Liver (tissue), 9 donors: Measurements from ENCODE around the gene PLD4. TPM values are rescaled to one million over a fixed set of nuclear protein-coding genes. Genes with fewer than 3 reads are reported as not detected.

Source experiments
- DNase-seq: peaks from one replicate; pipeline ENCODE4 v3.0.0-alpha.2; 2017; ENCODE audit warnings: low spot score
- H3K27ac ChIP-seq, 2 donors: one replicate each; pipeline ENCODE4 v1.7.0; 2013; ENCODE audit warnings: inconsistent platforms in 2 of 2, low read length in 2 of 2, control low read depth in 1 of 2, low read depth in 1 of 2, mild to moderate bottlenecking in 1 of 2
- H3K27me3 ChIP-seq, 4 donors: one replicate each; pipeline versions ENCODE4 v1.6.1 to v1.7.0; 2013; ENCODE audit warnings: low read length in 3 of 4, inconsistent platforms in 1 of 4, mild to moderate bottlenecking in 1 of 4, moderate library complexity in 1 of 4; ENCODE audit not compliant: control insufficient read depth in 4 of 4, insufficient read depth in 4 of 4
- H3K36me3 ChIP-seq, 4 donors: one replicate each; pipeline versions ENCODE4 v1.6.1 to v1.7.0; 2013; ENCODE audit warnings: low read length in 3 of 4, mild to moderate bottlenecking in 3 of 4, low read depth in 1 of 4, moderate library complexity in 1 of 4; ENCODE audit not compliant: control insufficient read depth in 4 of 4, insufficient read depth in 3 of 4
- H3K4me1 ChIP-seq, 4 donors: one replicate each; pipeline versions ENCODE4 v1.6.1 to v1.7.0; 2013; ENCODE audit warnings: low read length in 3 of 4, mild to moderate bottlenecking in 3 of 4, moderate library complexity in 1 of 4; ENCODE audit not compliant: control insufficient read depth in 4 of 4, insufficient read depth in 4 of 4
- H3K4me3 ChIP-seq, 3 donors: one replicate each; pipeline versions ENCODE4 v1.6.1 to v1.7.0; 2013; ENCODE audit warnings: low read length in 3 of 3, control low read depth in 1 of 3, low read depth in 1 of 3, mild to moderate bottlenecking in 1 of 3
- H3K9ac ChIP-seq, 2 donors: one replicate each; pipeline ENCODE4 v1.7.0; 2013; ENCODE audit warnings: low read length in 2 of 2, mild to moderate bottlenecking in 2 of 2, moderate library complexity in 2 of 2, control low read depth in 1 of 2, low read depth in 1 of 2
- H3K9me3 ChIP-seq, 4 donors: one replicate each; pipeline versions ENCODE4 v1.6.1 to v1.7.0; 2013; ENCODE audit warnings: low read length in 3 of 4; ENCODE audit not compliant: control insufficient read depth in 4 of 4
- ATF3 ChIP-seq: IDR thresholded peaks from 2 replicates; pipeline ENCODE4 v1.6.1; 2016; ENCODE audit warnings: antibody characterized with exemption
- EGR1 ChIP-seq, 2 donors: IDR thresholded peaks; 2 replicates each; pipeline ENCODE4 v1.6.1; 2016 to 2018; ENCODE audit warnings: antibody characterized with exemption in 2 of 2, low read depth in 2 of 2
- FOXA1 ChIP-seq: IDR thresholded peaks from 2 replicates; pipeline ENCODE4 v1.6.1; 2016; ENCODE audit warnings: antibody characterized with exemption
- HNF4G ChIP-seq: IDR thresholded peaks from 2 replicates; pipeline ENCODE4 v1.6.1; 2016; ENCODE audit warnings: antibody characterized with exemption
- NR2F2 ChIP-seq: IDR thresholded peaks from 2 replicates; pipeline ENCODE4 v1.6.1; 2016; ENCODE audit warnings: antibody characterized with exemption
- REST ChIP-seq: IDR thresholded peaks from 2 replicates; pipeline ENCODE4 v1.6.1; 2016; ENCODE audit warnings: antibody characterized with exemption, mild to moderate bottlenecking
- RXRA ChIP-seq, 2 donors: IDR thresholded peaks; 2 replicates each; pipeline ENCODE4 v1.6.1; 2017 to 2018; ENCODE audit warnings: antibody characterized with exemption in 2 of 2, mild to moderate bottlenecking in 1 of 2
- SP1 ChIP-seq: IDR thresholded peaks from 2 replicates; pipeline ENCODE4 v1.6.1; 2018; ENCODE audit warnings: antibody characterized with exemption, mild to moderate bottlenecking
- TAF1 ChIP-seq: conservative IDR thresholded peaks from 2 replicates; pipeline ENCODE4 v1.6.1; 2016; ENCODE audit warnings: antibody characterized with exemption, mild to moderate bottlenecking
- YY1 ChIP-seq: IDR thresholded peaks from 2 replicates; pipeline ENCODE4 v1.6.1; 2016; ENCODE audit warnings: antibody characterized with exemption, mild to moderate bottlenecking
- ZBTB33 ChIP-seq: IDR thresholded peaks from 2 replicates; pipeline ENCODE4 v1.6.1; 2016; ENCODE audit warnings: antibody characterized with exemption
- WGBS: extraction: QIAGEN DNeasy Blood & Tissue Kit; methylation state at CpG from one replicate; pipeline ENCODE4 v1.1.7; 2013; 5-methylcytosine and 5-hydroxymethylcytosine counted together
- polyA plus RNA-seq, 2 donors: library from polyadenylated mRNA; stranded (reverse) in 1 of 2; unstranded in 1 of 2; fragments of 200-250 nt in 1 of 2; fragments of >200 nt in 1 of 2; fragmentation: Nextera tagmentation in 1 of 2; extraction: Ambion mirVana in 1 of 2; gene quantifications; one replicate each; pipeline versions ENCODE4 v1.2.1 to v1.2.3, GENCODE V29; 2013 to 2015
- total RNA-seq, 2 donors: library from RNA; depleted of rRNA; stranded (reverse); fragments of >200 nt; gene quantifications; one replicate each; pipeline ENCODE4 v1.2.3, GENCODE V29; 2014
- donor health status: healthy.
- donor health status: healthy.
- donor health status: healthy.
- donor health status: healthy.
- donor health status: healthy.

PLD4 gene
- total and polyA plus RNA-seq, 4 donors: under 0.01 to 14.5 (median 0.35) TPM

GRCh38 chr14:104973385-104974145, 48.9 kb downstream of the PLD4 start:
- no peak overlapping the region for H3K9ac ChIP-seq

GRCh38 chr14:104974146-104974541, 49.5 kb downstream of the PLD4 start:
- no peak for TF ChIP-seq SP1
- no peak for TF ChIP-seq NR2F2
- peak in 1 of 2 donors; percentile 18 for TF ChIP-seq RXRA (IDR thresholded peaks at IDR 0.05)
- no peak for TF ChIP-seq ZBTB33
- no peak for TF ChIP-seq FOXA1
- TF ChIP-seq TAF1: no peak
- H3K4me3 ChIP-seq: no peak overlapping the region
- no peaks in the 10 kb centered on the region for H3K27me3 ChIP-seq

More at GRCh38 chr14:104973385-104974145, 48.9 kb downstream of the PLD4 start:
- TF ChIP-seq EGR1 (IDR thresholded peaks at IDR 0.05; ENCODE audit: low read depth in 2 of 2) (no peak), RXRA (IDR thresholded peaks at IDR 0.05) (no peak), ATF3 (no peak), YY1 (no peak), HNF4G (no peak), REST (no peak)
- no peak for DNase-seq
- Histone ChIP-seq H3K36me3 (no peaks in the 10 kb centered on the region), H3K27me3 (no peaks in the 10 kb centered on the region), H3K4me3 (no peak overlapping the region), H3K4me1 (peaks cover 6 to 23% (median 14%) of the 10 kb centered on the region in 4 donors), H3K27ac (no peak overlapping the region), H3K9me3 (no peaks in the 10 kb centered on the region)
- WGBS: 63% methylated on average over 23 of the region's 23 CpGs

More at GRCh38 chr14:104974146-104974541, 49.5 kb downstream of the PLD4 start:
- no peak for DNase-seq
- Histone ChIP-seq H3K4me1 (peaks cover 6 to 26% (median 15%) of the 10 kb centered on the region in 4 donors), H3K36me3 (no peaks in the 10 kb centered on the region), H3K9me3 (no peaks in the 10 kb centered on the region), H3K9ac (no peak overlapping the region), H3K27ac (no peak overlapping the region)
- 77% methylated on average over 13 of the region's 13 CpGs for WGBS
